ENCODE data around the gene CDHR1.

CDHR1 gene

DNA sequence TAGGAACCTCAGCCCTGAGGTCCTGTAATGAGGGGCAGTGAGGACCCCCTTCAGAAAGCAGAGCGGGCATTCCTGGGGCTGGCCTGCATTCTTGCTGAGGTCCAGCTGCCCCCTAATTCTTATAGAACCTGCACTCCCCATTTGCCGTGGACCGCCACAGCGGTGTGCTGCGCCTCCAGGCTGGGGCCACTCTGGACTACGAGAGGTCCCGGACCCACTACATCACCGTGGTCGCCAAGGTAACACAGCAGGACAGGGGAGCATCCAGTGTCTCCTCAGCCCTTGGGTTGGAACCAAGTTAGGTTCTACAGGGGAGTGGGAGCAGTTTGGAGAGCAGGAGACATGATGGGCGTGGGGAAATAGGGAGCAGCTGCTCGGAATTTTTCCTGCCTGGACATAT lies 7.3 kb downstream of the CDHR1 start:
- no peak for DNase-seq

DNA sequence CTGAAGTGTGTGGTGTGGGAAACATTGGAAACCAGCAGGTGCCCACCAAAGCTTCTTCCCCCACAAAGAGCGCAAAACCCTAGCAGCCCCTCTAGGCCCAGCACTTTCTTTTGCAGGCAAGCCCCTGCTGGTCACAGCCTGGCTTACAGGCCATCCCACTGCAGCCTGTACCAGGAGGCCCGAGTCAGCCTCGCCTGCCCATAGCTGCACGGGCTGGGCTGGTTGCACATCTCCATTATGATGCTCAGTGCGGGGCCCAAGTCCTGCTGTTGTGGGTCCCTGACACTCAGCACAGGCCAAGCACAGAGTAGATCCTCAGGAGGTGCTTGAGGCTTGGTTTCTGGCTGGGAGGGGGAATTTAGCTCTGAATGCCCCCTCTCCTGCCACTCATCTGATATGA lies 8.0 kb downstream of the CDHR1 start:
- DNase-seq, result no peak

DNA sequence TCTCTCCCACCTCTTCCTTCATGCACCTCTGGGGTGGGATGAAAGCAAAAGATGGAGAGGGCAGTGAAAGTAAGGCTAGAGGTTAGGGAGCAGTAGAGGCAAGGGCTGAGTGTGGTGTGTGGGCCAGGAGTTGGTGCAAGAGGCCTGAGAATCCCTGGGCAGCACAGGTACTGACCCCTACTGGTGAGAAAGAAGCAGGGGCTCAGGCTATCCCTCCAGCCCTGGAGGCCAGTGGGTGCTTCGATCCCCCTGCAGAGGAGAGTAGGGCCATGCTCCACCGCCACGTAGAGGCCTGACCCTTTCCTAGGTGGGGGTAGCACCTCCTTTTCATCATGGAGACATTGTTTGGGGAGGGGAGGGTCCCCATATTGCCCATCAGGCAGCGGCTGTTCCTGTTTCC lies 9.8 kb downstream of the CDHR1 start:
- DNase-seq, result no peak

DNA sequence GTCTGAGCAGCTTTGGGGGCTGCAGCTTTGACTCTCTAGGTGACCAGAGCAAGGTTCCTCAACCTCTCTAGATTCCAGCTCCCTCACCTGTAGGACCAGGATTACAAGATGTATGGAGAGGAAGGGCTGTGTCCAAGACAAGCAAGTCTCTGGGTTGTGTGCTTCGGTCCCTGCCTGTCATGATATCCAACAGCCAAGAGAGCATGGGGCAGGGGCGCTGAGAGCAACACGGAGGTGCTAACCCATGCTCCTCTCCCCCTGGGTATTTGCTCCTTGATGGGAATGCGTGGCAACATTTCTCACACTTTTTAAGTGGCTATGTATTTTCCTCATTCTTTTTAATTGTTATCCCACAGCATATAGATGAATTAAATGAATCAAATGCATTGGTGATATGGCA lies 10.3 kb downstream of the CDHR1 start:
- DNase-seq, result no peak

DNA sequence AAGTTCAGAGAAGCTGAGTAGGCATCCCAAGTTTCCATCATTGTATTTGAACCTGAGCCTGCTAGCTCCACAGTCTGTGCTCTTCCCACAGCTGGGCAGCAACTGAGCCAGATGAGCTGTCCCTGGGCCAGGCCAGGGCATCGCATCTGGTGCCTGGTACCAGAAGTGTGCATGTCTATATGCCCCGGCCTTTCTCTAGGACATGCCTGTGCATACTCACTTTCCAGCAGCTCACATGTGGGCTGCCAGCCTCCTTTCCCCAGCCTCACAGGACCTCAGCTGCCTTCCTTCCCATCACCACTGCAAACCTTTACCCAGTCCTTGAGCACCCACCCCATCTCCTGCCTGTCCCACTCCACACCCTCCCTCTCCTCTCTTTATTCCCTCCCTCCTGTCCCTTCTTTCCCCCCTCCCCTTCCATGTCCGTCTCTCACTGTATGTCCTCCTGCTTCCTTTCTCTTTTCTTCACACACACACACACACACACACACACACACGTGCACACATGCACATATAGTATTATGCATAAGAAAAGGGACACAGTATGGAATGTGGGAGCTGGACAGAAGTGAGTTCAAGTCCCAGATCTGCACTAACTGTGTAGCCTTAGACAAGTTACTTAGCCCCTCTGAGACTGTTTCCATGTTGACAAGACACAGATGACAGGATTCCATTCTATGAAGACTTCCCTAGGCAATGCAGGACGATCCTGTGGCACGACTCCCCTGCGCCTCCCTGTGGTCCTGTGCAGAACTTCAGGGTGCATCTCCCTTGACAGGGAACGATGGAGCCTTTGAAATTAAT lies 10.9 kb downstream of the CDHR1 start:
- DNase-seq, result peak; percentile 37

DNA sequence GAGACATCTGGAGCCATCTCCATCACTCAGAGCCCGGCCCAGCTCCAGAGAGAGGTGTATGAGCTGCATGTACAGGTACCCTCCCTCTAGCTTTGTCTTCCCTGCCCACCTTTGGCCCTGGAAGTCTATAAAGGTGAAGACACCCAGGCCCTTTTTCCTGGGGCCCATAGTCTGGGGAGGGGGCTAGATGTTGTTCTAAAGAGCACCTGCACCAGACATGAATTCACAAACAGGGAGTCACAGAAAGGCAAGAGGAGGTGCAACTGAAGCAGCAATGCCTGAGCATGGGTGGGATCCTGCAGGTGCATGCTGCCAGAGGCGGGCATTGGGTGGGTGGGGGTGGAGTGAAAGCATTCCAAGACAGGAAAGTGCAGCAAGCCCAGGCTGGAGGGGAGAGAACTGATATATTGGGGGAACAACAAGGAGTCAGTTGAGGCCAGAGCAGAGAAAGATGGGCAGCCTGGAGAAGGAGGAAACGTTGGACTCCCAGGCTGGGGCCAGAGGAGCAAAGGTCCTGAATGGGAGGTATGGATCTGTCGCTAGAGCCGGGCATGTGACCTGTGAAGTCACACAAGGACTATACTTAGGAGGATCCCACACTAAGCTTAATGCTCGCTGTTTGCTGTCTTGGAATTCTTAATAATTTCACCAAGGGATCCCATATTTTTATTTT lies 11.7 kb downstream of the CDHR1 start:
- no peak for DNase-seq

DNA sequence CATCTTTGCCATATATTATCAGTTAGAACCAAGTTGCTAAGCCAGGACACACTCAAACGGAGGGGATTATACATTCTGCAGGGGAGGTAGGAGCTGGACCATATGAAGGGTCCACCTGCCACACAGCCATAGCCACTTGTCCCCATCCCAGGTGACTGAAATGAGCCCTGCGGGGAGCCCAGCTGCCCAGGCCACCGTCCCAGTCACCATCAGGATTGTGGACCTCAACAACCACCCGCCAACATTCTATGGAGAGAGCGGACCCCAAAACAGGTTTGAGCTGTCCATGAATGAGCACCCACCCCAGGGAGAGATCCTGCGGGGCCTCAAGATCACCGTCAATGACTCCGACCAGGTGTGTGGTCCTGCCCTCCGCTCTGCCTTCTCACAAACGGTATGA lies 13.7 kb downstream of the CDHR1 start:
- no peak for DNase-seq

DNA sequence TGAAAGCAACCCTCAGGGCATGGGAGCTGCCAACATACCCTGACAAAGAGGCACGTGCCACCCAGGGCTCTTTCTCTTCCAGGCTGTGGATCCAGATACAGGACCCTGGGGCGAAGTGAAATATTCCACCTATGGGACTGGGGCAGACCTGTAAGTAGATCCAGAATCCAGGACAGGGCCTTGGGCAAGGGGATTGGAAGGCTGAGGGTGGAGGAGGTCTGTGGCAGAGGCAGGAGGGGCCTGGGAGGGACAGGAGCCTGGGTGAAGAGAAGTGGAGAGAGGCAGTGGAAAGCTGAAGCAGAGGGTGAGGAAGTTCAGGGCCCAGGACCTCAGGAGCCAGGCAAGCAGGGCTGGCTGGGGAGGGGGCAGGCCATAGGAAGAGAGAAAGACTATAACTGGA lies 17.2 kb downstream of the CDHR1 start:
- no peak for DNase-seq

DNA sequence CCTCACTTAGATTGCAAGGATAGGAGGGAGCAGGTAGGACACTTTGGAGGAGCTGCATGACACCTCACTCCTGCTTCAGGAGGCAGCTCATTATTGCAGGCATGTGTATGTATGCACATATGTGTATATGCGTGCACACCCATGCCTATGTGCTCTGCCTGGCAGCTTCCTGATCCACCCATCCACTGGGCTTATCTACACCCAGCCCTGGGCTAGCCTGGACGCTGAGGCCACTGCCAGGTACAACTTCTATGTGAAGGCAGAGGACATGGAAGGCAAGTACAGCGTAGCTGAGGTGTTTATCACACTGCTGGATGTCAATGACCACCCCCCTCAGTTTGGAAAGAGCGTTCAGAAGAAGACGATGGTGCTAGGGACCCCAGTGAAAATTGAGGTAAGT lies 17.7 kb downstream of the CDHR1 start:
- no peak for DNase-seq

DNA sequence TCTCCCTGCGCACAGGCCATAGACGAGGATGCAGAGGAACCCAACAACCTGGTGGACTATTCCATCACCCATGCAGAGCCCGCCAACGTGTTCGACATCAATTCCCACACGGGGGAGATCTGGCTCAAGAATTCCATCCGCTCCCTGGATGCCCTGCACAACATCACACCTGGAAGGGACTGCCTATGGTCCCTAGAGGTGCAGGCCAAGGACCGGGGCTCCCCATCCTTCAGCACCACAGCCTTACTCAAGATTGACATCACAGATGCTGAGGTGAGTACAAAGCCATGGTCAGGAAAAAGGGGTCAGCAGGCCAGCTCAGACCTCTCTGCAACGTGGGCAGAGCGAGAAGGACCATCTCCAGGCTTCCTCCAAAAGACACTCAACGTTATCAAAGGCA lies 18.7 kb downstream of the CDHR1 start:
- DNase-seq, result no peak

DNA sequence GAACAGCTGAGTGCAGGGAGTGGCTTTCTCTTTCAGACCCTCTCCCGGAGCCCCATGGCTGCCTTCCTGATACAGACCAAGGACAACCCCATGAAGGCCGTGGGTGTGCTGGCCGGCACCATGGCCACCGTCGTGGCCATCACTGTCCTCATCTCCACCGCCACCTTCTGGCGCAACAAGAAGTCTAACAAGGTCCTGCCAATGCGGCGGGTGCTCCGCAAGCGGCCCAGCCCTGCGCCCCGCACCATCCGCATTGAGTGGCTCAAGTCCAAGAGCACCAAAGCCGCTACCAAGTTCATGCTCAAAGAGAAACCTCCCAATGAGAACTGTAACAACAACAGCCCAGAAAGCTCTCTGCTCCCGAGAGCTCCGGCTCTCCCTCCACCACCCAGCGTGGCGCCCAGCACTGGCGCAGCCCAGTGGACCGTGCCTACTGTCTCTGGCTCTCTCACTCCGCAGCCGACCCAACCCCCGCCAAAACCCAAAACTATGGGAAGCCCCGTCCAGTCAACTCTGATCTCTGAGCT lies 19.8 kb downstream of the CDHR1 start:
- no peak for DNase-seq

DNA sequence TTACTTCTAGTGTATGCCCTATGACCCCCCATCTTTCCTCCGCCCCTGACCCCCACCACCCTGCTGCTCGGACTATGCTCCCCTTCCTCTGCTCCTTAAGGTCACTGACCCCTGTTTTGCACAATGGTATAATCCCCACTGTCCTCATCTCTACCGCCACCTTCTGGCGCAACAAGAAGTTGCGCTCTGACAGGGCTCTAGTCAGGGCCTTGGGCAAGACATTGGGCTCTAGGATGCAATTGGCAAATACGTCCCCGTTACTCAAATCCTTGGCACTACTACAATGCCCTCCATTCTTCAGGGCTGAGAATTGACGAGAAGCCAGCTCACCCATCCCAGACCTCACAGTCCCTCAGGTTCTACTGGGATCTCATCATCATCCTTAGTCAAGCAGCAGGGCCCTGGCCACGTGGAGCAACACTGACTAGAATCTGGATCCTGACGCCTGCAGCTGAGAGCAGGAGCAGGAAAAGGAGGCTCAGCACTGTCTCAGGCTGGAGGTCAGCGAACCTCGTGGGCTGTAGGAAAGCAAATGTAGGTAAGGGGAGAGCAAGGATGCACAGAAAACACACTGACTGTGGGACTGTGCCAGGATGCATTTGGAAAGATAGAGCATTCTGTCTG lies 20.4 kb downstream of the CDHR1 start:
- DNase-seq, result no peak

DNA sequence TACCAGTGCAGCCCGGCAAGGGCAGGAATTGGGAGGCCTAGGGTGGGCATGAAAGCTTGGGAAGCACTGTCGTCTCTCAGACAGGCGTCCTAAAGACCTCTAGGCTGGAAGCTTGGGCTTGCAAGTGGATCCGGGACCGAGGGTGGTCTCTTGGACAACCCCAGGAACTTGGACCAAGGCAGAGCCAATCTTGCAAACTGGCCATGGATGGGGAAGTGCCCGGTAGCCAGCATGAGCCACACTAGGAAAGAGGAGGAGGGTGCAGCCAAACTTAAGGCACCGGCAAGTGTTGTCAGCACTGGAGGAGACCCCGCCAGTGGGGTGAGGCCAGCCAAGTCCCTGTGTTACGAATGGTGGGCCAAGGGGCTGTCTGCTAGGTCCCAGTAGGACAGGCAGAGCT lies 22.5 kb downstream of the CDHR1 start:
- no peak for DNase-seq

DNA sequence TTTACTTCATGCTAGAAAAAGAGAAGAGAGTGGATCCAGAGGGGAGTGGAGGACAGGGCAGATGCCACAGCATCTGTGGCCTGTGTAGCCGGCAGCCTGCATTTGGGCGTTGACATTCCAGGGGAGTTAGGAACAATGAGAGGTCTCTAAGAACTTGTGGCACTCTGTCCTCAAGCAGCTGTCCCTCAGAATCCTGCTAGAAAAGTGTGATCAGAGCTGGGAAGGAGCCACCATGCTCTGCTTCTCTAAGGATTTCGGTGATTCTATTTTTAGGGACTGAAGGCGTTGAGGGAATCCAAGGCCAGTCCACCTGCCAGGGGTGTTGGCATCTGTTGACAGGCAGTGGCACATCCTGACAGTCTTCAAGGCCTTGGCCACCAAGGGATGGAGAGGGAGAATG lies 23.4 kb downstream of the CDHR1 start:
- no peak for DNase-seq

DNA sequence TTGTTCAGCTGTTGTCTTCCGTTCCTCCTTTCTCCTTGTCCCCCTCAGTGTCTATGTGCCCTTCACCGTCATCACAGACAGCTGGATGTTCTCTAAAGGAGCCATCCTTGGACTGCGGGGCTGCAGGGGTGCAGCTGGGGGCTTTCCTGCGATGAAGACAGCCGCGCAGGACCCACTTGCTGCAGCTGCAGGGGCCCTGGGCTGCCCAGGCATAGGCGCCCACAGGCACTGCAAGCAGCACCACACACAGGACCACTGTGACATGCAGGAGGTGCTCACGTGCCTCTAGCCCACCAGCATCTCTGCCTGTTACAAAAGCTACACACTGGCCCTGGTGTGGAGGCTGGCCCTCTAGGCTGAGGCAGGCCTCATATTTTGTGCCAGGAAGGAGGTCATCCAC lies 27.6 kb downstream of the CDHR1 start:
- no peak for DNase-seq

DNA sequence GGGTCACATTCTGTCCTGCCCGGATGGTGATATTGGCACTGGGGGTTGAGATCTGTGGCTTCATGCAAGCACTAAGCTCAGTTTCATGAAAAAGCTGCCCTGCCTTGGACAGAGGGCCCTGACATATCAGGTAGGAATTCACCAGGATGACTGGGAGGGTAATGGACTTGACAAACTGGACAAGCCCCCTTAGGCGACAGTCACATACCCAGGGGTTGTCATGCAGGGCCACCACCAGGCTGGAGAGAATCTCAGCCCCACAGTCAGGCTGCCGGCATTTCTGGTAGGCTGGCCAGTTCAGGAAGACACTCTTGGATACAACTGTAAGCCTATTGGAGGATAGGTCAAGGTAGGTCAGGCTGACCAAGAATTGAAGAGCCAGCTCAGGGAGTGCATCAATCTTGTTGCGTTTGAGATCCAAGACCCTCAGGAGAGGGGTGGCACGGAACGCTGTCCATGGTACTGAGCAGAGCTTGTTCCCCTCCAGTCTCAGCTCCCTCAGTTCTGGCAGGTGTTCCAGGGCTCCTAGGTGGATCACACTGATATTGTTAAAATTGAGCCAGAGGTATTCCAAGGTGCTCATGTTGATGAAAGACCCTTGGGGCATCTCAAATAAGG lies 30.2 kb downstream of the CDHR1 start:
- DNase-seq, result no peak

DNA sequence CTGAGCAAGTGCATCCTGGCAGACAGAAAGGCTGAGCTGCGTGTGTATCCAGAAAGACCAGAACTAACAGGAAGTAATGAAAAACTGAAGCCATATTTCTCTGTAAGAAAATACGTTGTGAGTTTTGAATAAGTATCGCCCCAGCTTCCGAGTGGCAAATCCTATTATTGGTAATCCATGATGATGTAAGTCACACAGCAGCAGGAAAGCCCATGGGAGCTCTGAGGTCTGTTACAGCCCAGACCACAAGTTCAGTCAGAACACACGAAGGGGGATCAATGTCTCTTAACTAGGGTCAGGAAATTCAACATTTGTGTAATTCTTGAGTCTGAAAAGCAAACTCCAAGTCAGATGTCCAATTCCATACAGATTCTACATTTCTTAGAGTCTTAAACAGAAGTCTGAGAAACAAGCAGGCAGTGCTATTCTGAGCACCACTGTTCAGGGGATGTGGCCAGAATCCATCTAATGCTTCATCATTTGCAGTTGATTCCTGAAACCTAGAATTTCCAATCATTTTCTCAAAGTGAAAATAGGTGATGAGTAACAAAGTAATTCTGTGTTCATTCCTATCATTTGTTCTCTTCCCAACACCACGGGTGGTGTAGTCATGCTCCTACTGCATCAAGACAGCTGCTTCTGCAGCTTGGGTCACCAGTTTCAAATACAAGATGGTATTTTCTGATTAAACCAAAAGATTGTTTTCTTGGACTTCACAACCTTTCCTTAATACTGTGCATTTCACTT lies 31.3 kb downstream of the CDHR1 start, which contains the start of gene LRIT2:
TSS of gene LRIT2 (minus strand) at position 118 of the 747 bp plus-strand sequence. CDS start at position 94, 24 bp downstream.
- no peak for DNase-seq

DNA sequence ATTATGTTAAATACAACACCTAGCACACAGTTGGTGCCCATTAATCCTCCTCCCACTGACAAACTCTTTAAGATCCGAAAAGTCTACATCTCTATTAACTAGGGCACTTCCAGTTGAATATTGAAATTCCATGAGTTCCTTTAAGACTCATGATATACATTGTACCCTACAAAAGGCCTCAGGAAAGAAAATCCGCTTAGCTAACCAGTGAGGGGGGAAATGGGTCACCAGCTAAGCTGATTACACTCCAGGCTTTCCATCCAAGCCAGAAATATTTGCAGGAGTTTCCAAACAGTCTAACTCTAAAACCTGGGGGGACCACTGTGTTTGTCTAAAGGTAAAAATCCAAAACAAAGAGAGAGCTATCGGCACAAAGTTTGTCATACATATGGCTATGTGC lies 32.3 kb downstream of the CDHR1 start:
- DNase-seq, result no peak

DNA sequence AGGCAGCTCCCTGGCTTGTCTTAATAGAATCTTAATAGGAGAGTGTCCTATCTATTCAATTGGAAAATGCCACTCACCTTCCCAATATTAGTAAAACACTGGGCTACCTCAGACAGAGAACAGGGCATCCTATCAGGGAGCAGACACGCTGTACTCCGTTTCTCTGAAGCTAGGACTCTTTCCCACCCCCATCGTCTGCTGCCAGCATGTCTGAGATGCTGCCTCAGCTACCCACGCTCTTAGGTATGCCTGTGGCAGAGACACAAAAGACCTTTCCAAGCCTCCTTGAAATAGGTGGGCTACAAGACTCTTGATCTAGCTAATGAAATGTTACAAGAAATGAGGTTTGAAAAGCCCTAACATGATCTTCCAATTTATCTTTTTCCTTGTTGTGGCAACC lies 33.5 kb downstream of the CDHR1 start:
- no peak for DNase-seq

DNA sequence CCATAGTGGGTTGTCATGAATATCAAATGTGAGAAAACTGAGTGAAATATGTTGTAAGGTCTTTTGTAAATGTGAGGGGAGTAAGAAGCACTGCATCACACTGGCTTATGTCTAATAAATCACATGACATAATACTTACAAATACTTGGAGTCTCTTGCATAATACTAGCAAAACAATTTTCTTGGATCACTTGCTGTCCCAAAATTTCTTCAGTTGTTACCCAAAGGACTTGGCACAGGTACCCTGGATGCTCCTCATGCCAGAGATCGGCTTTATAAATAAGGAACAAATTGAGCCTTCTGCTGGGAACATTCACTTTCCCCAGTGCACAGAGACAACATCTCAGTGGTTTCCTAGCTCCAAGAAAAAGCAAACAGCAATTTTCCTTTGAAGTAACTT lies 36.0 kb downstream of the CDHR1 start:
- no peak for DNase-seq

DNA sequence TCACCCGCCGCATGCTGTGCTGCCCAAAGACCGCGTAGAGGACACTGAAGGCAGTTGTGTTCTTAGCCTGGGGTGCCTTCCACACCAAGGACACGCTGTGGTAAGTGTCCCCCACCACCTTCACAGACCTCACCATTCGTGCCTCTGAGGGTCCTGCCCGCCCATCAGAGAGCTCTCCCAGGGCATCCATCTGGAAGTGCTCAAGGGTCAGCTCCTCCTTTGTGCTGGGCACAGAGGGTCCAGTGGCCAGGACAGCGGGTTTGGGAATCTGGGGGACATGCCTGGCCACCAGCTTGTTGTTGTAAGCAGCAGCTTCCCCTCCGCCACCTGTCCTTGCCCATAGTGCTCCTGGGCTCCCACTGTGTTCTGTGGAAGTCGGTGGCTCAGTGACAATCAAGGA lies 38.0 kb downstream of the CDHR1 start:
- no peak for DNase-seq

DNA sequence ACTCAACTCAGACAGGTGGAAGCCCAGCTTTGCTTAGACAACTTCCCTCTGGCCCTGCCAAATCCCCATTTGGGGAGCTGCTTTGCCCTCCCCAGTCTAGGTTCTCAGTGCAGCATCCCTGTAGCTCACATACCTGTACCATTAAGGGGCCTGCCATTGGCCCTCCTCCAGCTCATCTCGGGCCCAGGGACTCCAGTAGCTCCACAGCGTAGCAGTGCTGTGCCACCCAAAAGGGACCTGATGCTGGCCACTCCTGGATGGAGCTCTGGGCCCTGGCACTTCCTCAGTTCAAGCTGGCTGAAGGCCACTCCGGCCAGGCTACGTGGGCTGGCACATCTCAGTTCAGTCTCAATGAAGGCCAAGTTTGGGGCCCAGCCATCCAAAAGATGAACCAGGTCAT lies 39.6 kb downstream of the CDHR1 start:
- no peak for DNase-seq

DNA sequence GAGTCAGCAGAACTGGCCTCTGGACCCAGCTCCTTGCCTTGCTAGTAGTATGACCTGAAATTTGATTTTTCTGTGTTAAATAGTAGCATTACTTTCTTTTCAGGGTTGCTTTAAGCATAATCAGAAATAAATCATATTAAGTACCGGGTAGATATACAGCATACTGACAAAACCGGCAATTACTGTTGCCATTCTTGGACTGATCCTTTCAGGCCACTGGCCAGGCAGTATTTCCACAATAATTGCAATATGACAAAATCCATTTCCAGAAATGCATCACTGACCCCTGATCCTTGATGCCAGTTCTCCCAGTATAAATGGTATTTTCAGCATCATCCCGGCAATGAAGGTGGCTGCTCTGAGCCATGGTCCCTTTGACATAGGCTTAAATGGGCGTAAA lies 40.1 kb downstream of the CDHR1 start:
- DNase-seq, result no peak

All from NCI-H2171 treated with DMSO at 0.1 percent for 48 hours (cell line).